ENCODE measurements around the gene GLE1. TPM values are rescaled to one million over a fixed set of nuclear protein-coding genes. Genes with fewer than 3 reads are reported as not detected.
"Not testable (repeated sequence)": the region's sequence is repeated elsewhere in the genome, so short reads cannot be mapped to it uniquely, and the experiment has no call there.

GLE1 gene
- polyA plus RNA-seq, 3 donors: 16.0 to 31.2 (median 22.2) TPM

GRCh38 chr9:128586934-128587333 lies 82.4 kb downstream of the GLE1 start:
- H3K36me3 ChIP-seq (replicated peaks in 1 of 2; ENCODE audit: control insufficient read depth in 1 of 2, insufficient read depth in 2 of 2, low read length in 2 of 2): peaks cover 82 to 95% of the 10 kb centered on the region in 2 donors
- DNase-seq; H3K9me3 ChIP-seq (replicated peaks in 1 of 2; ENCODE audit: control insufficient read depth in 1 of 2, insufficient read depth in 1 of 2, low read length in 2 of 2); H3K4me3 Mint-ChIP-seq; H3K4me1 Mint-ChIP-seq; H3K27me3 ChIP-seq (ENCODE audit: control insufficient read depth in 2 of 2, insufficient read depth in 2 of 2, low read length in 2 of 2); H3K27ac ChIP-seq (ENCODE audit: low read depth in 1 of 2, low read length in 2 of 2); H3K4me1 ChIP-seq (ENCODE audit: control insufficient read depth in 1 of 2, insufficient read depth in 2 of 2, low read length in 2 of 2); intact Hi-C loops (cut with micrococcal nuclease); H3K4me2 ChIP-seq (replicated peaks; ENCODE audit: extremely low read depth, low read length, poor library complexity, severe bottlenecking); H3K4me3 ChIP-seq (replicated peaks in 1 of 3; ENCODE audit: low read depth in 2 of 3, low read length in 3 of 3); H2AFZ ChIP-seq (ENCODE audit: insufficient read depth, low read depth, low read length, poor library complexity, severe bottlenecking); H3K9ac ChIP-seq (ENCODE audit: insufficient read depth, low read length, poor library complexity, severe bottlenecking); H4K20me1 ChIP-seq (ENCODE audit: insufficient read depth, low read length); H3K79me2 ChIP-seq (ENCODE audit: insufficient read depth, low read length); H3K27ac Mint-ChIP-seq; H3K27me3 Mint-ChIP-seq (ENCODE audit: low read depth in 3 of 3); H3K9me3 Mint-ChIP-seq: not testable (repeated sequence)
- H3K36me3 Mint-ChIP-seq: peaks cover 78 to 99% of the 10 kb centered on the region in 2 donors
- WGBS (ENCODE audit: insufficient coverage): 85% methylated on average over 6 of the region's 11 CpGs

- Histone ChIP-seq H2AFZ (ENCODE audit: insufficient read depth, low read depth, low read length, poor library complexity, severe bottlenecking) (no peak overlapping the region), H3K4me3 (replicated peaks in 1 of 3; ENCODE audit: low read depth in 2 of 3, low read length in 3 of 3) (no peak overlapping the region), H3K4me1 (ENCODE audit: control insufficient read depth in 1 of 2, insufficient read depth in 2 of 2, low read length in 2 of 2) (no peaks in the 10 kb centered on the region), H3K4me2 (replicated peaks; ENCODE audit: extremely low read depth, low read length, poor library complexity, severe bottlenecking) (no peak overlapping the region), H3K79me2 (ENCODE audit: insufficient read depth, low read length) (no peaks in the 10 kb centered on the region), H3K27ac (ENCODE audit: low read depth in 1 of 2, low read length in 2 of 2) (no peak overlapping the region), H3K9me3 (replicated peaks in 1 of 2; ENCODE audit: control insufficient read depth in 1 of 2, insufficient read depth in 1 of 2, low read length in 2 of 2) (no peaks in the 10 kb centered on the region), H3K36me3 (replicated peaks in 1 of 2; ENCODE audit: control insufficient read depth in 1 of 2, insufficient read depth in 2 of 2, low read length in 2 of 2) (peaks cover 80 to 95% of the 10 kb centered on the region in 2 donors), H3K9ac (ENCODE audit: insufficient read depth, low read length, poor library complexity, severe bottlenecking) (no peak overlapping the region), H3K27me3 (ENCODE audit: control insufficient read depth in 2 of 2, insufficient read depth in 2 of 2, low read length in 2 of 2) (no peaks in the 10 kb centered on the region), H4K20me1 (ENCODE audit: insufficient read depth, low read length) (no peaks in the 10 kb centered on the region)
- WGBS (ENCODE audit: insufficient coverage): 82% methylated on average over 6 of the region's 6 CpGs
- H3K36me3 Mint-ChIP-seq: peaks cover 78 to 99% of the 10 kb centered on the region in 2 donors
- no peaks in the 10 kb centered on the region for H3K4me1 Mint-ChIP-seq
- no peak overlapping the region for H3K27ac Mint-ChIP-seq
- intact Hi-C loops (cut with micrococcal nuclease): no loop called here
- no peak for TF ChIP-seq CTCF (IDR thresholded peaks at IDR 0.05)
- DNase-seq: no peak
- H3K27me3 Mint-ChIP-seq (ENCODE audit: low read depth in 3 of 3): peaks cover 0 to 2% (median 0%) of the 10 kb centered on the region in 3 donors
- H3K9me3 Mint-ChIP-seq: peaks cover 0 to 2% (median 0%) of the 10 kb centered on the region in 7 donors
- no peak overlapping the region for H3K4me3 Mint-ChIP-seq
Measured at GRCh38 chr9:128587453-128587852, 82.9 kb downstream of the GLE1 start.

All from CD14-positive monocyte (primary cell).